GM19099 (cell line): ENCODE measurements around the gene SLAIN1.

Experiments
- POLR2A ChIP-seq: IDR thresholded peaks from 3 replicates; pipeline ENCODE4 v1.6.1; 2011; ENCODE audit warnings: low read depth; ENCODE audit not compliant: insufficient read length; ENCODE audit errors: extremely low read depth

The SLAIN1 gene

GRCh38 chr13:77702366-77702765 is 4.9 kb downstream of the SLAIN1 start:
- TF ChIP-seq POLR2A, result no peak

GRCh38 chr13:77703408-77703807 is 5.9 kb downstream of the SLAIN1 start:
- no peak for TF ChIP-seq POLR2A

GRCh38 chr13:77714119-77714755 is 16.8 kb downstream of the SLAIN1 start:
- TF ChIP-seq POLR2A, result no peak

GRCh38 chr13:77715233-77715891 is 17.9 kb downstream of the SLAIN1 start:
- no peak for TF ChIP-seq POLR2A

DNA sequence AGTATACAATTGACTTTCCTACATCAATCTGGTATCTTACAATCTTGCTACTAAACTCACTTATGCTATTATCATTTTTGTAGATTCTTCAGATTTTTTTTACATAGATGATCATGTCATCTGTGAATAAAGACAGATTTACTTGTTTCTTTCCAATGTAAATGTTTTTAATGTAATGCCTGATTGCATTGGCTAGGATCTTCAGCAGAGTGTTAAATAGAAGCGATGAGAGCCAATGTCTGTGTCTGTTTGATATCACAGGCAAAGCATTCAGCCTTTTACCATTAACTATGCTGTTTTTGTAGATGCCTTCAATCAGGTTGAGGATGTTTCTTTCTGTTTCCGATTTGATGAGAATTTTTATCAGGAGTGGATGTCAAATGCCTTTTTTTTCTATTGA is 19.2 kb downstream of the SLAIN1 start:
- TF ChIP-seq POLR2A, result no peak

- no peak for TF ChIP-seq POLR2A
Observed at GRCh38 chr13:77717508-77717907, 20.0 kb downstream of the SLAIN1 start.

DNA sequence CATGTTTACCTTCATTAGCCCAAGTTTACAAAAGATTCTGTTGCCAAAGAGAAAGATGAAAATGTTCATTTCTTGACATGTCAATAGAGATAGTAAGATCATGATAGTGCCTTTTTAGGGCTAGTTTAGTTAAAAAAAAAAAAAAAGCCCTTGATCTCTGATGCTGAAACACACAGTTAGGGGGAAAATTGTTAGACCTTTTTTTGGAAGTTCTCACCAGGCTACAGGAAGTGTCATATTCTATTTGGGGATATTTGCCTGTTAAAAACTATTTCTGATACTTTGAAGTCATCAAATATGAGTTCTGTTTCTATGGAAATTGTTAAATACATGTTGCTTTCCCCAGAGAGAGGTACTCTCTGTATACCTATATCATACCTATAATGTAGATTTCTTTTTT is 21.6 kb downstream of the SLAIN1 start:
- no peak for TF ChIP-seq POLR2A

DNA sequence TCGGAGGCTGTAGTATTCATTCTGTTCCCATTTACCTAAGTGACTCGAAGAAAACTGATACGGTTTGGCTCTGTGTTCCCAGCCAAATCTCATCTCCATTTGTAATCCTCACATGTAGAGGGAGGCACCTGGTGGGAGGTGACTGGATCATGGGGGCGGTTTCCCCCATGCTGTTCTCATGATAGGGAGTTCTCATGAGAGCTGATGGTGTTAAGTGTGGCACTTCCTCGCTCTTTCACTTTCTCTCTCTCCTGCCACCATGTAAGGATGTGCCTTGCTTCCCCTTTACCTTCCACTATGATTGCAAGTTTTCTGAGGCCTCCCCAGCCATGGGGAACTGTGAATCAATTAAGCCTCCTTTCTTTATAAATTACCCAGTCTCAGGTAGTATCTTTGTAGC is 23.5 kb downstream of the SLAIN1 start:
- no peak for TF ChIP-seq POLR2A

GRCh38 chr13:77724092-77724491 is 26.6 kb downstream of the SLAIN1 start:
- no peak for TF ChIP-seq POLR2A

- no peak for TF ChIP-seq POLR2A
Observed at GRCh38 chr13:77725071-77725470, 27.6 kb downstream of the SLAIN1 start.

DNA sequence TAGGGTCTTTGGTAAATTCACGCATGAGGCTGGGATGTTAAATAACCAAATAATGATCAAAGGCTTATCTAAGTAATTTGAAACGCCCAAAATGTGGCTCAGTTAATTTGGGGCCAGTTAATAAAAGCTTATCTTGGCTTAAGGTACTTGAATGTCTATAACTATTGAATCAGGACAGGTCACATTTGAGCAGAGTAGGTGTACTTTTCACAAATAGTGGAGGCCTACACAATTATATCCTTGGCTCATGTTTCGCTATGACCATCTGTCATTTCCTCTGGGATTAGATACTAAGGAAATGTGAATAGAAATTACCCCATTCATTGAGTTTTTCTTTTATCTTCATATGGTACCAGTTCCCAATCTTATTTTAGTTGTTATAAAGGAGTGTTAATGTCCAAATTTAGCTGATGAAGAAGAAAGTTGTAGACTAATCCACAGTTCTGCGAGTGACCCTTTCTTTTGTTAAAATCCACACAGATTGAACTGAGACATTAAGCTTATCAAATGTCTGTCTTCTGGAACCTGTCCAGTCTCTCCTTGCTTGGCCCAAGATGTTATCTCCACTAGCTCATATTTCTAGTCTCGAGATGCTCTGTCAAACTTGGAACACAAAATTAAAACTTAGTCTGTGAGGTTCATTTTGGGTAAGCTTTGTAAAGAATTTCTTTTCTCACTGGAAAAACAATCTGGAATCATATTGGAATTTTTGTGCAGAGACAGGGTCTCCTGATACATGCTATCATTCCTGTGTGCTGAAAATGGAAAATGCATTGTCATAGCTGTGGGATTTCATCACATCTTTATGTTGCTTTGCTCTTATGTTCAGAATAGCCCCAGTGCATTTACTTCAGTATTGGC is 31.0 kb downstream of the SLAIN1 start:
- no peak for TF ChIP-seq POLR2A

DNA sequence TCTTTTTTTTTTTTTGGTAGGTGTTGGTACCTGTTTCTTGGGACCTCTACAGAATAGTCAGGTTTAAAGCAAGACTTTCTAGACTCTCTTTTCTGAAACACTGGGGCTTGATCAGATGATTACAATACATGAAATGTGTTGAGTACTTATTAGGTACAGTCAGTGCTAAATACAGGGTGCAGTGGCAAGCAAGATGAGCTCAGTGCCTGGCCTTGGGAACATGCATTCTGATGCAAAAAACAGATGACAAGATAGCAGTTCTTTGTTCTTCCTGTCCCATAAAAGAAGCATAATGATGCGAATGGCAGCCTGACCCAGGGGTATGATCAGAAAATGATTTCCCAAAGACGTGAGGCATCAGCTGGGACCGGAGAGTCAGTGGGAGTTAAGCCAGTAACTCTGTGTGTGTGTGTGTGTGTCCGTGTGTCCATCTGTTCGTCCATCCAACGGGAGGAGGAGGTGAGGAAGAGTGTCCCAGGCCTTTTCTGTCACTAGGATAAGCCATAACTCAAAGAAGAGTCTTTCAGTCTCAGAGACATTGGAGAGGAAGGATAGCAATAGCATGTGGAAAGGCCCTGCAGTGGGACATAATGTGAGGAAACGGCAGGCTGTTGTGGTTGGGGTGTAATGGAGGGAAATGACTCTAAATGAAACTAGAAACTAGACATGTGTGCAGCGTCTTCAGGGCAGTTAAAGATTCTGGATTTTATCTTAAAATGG is 32.2 kb downstream of the SLAIN1 start:
- no peak for TF ChIP-seq POLR2A

DNA sequence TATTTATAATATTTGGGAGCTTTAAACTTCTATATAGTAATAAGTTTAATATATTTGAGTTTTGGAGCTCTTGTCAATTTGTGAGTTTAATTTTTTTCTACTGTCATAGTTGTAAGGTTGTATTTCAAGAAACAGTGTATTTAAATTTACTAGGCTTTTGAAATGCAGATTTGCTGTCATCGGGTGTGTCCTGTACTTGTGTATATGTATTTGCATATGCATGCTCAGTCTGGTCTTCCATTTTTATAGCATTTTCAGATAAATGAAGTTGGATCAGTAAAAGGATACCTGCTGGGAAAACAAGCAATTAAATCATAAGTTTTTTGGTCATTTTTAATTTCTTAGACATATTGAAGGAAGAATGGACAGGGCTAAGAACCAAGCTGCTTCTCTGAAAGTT is 33.1 kb downstream of the SLAIN1 start:
- TF ChIP-seq POLR2A, result no peak

DNA sequence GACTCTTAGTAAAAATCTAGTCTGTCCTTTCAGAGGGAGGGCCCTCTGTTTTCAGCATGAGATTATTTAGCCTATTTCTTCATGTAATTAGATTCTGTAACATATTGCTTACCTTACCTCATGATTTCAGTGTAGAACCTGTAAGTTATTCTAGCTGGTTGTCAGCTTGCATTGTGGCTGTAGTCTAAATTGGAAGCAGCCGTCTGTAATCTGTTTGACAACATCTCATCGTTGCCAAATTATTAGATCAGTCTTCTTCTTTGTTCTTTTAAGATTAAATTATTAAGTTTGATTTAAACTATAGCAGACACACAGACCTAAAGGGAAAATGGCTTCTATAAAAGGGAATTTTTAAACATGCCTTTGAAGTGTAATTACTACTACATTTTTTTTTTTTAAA is 34.8 kb downstream of the SLAIN1 start:
- TF ChIP-seq POLR2A, result no peak

DNA sequence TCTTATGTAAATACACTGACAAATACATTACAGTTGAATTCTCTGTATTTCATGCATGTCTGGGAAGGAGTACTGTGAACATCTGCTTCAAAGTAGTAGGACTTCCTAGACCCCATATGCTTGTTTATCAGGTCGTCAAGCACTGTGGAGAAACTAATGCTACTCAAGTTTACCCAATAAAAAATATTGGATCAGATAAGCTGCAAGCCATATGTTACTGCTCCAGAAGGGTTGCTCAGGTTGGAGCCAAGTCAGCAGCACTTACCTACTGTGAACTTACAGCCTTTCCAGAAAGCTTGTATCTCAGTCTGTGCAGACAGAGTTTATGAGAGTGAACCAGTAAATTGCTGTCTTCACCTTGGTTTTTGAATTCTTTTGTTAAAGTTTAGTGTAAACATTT is 36.2 kb downstream of the SLAIN1 start:
- no peak for TF ChIP-seq POLR2A
